Measurements from ENCODE around the gene SHC1. TPM values are rescaled to one million over a fixed set of nuclear protein-coding genes. Genes with fewer than 3 reads are reported as not detected.
A peak's percentile ranks its signal among the peaks of the same experiment; 100 is the strongest.

SHC1 gene
- total RNA-seq, 1 donor from 2014 or later, result 251 TPM

DNA sequence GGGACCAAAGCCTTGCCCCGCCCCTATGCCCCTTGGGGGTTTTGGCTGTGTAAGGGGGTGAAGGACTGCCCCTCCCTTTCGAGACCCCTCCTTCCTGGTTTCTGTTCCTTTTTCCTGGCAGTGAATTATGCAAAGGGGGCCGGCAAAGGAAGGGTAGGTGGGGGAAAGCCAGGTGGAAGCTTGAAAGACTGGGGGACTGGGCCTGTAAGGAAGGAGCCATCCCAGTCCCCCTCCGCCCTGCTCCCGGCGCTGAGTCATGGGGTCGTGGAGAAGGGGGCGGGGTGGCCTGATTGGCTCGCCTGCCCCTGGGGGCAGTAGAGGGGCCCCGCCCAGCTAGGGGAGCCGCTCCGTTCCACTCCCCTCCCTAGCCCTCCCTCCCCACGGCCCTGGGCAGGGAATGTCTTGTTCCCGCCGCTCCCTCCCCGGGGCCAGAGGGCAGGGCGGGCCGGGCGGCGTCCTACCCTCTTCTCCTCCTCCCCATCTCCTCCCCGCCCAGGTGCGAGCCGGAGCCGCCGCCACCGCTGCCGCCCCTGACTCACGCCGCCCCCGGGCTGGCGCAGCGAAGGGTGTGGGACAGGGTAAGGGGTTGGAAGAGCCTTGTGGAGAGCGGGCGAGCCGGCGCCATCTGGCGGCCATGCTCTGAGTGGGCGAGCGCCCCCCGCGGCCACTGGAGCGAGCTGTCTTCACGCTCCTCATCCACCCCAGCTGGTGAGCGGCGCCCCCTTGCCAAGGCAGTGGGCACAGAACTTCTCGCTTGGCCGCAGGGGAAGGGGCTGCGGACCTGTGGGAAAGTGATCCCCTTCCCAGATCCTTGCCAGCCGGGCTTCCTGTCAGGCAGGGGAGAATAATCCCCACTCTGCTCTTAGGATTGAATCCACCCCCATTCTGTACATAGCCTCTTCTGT is 46.7 kb upstream of the SHC1 start:
- Mint-ChIP-seq H3K27me3 (ENCODE audit: low read depth) (no peaks in the 10 kb centered on the region), H3K27ac (ENCODE audit: unreplicated experiment) (peak overlapping the region; percentile 69)

DNA sequence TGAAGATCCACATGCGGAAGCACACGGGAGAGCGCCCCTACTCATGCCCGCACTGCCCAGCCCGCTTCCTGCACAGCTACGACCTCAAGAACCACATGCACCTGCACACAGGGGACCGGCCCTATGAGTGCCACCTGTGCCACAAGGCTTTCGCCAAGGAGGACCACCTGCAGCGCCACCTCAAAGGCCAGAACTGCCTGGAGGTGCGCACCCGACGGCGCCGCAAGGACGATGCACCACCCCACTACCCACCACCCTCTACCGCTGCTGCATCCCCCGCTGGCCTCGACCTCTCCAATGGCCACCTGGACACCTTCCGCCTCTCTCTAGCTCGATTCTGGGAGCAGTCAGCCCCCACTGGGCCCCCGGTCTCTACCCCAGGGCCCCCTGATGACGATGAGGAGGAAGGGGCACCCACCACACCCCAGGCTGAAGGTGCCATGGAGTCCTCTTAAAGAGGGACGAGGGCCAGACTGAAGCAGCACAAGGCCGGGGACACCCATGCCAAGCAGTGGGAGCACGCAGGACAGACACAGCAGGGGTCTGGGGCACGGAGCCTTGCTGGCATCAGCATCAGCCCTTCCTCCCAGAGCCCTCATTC is 45.8 kb upstream of the SHC1 start:
- Mint-ChIP-seq H3K27me3 (ENCODE audit: low read depth) (no peaks in the 10 kb centered on the region), H3K36me3 (ENCODE audit: low read depth) (peaks cover 3% of the 10 kb centered on the region), H3K4me3 (ENCODE audit: unreplicated experiment) (no peak overlapping the region), H3K27ac (ENCODE audit: unreplicated experiment) (peak overlapping the region; percentile 22), H3K9me3 (ENCODE audit: low read depth) (no peaks in the 10 kb centered on the region), H3K4me1 (ENCODE audit: low read depth) (peaks cover 15% of the 10 kb centered on the region)
- no peak for DNase-seq (ENCODE audit: low spot score)
- TF ChIP-seq, protein P1, sequence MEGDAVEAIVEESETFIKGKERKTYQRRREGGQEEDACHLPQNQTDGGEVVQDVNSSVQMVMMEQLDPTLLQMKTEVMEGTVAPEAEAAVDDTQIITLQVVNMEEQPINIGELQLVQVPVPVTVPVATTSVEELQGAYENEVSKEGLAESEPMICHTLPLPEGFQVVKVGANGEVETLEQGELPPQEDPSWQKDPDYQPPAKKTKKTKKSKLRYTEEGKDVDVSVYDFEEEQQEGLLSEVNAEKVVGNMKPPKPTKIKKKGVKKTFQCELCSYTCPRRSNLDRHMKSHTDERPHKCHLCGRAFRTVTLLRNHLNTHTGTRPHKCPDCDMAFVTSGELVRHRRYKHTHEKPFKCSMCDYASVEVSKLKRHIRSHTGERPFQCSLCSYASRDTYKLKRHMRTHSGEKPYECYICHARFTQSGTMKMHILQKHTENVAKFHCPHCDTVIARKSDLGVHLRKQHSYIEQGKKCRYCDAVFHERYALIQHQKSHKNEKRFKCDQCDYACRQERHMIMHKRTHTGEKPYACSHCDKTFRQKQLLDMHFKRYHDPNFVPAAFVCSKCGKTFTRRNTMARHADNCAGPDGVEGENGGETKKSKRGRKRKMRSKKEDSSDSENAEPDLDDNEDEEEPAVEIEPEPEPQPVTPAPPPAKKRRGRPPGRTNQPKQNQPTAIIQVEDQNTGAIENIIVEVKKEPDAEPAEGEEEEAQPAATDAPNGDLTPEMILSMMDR (IDR thresholded peaks at IDR 0.05), result no peak

More for the DNA sequence above, 46.7 kb upstream of the SHC1 start:
- no peak for DNase-seq (ENCODE audit: low spot score)
- Mint-ChIP-seq H3K36me3 (ENCODE audit: low read depth) (peaks cover 3% of the 10 kb centered on the region), H3K4me3 (ENCODE audit: unreplicated experiment) (peak overlapping the region; percentile 56), H3K4me1 (ENCODE audit: low read depth) (peaks cover 18% of the 10 kb centered on the region), H3K9me3 (ENCODE audit: low read depth) (no peaks in the 10 kb centered on the region)
- TF ChIP-seq, protein P1 (IDR thresholded peaks at IDR 0.05), result peak; percentile 100

DNA sequence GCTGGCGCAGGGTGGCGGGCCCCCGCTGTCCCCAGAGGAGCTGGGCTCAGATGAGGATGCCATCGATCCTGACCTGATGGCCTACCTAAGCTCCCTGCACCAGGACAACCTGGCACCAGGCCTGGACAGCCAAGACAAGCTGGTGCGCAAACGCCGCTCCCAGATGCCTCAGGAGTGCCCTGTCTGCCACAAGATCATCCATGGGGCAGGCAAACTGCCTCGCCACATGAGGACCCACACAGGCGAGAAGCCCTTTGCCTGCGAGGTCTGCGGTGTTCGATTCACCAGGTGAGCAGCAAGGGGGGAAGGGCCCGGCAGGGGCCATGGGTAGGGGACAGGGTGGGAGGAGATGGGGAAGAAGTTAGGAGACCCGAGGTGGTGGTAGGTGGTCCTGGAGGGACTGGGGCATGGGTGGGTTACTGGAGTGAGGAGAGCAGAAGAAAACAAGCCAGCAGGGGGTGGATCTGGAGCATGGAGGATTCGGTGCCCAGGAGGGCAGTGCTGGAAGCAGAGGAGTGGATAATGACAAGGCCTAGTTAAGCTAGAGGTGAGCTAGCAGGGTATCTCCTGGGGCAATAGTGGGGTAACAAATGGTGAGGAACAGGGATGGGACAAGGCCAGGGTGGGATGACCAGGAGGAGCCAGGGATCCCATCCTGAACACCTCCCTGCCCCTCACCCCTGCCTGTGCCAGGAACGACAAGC is 45.1 kb upstream of the SHC1 start:
- TF ChIP-seq, protein P1 (IDR thresholded peaks at IDR 0.05), result no peak
- Mint-ChIP-seq H3K4me3 (ENCODE audit: unreplicated experiment) (no peak overlapping the region), H3K4me1 (ENCODE audit: low read depth) (peaks cover 15% of the 10 kb centered on the region), H3K9me3 (ENCODE audit: low read depth) (no peaks in the 10 kb centered on the region), H3K36me3 (ENCODE audit: low read depth) (peaks cover 3% of the 10 kb centered on the region), H3K27me3 (ENCODE audit: low read depth) (no peaks in the 10 kb centered on the region), H3K27ac (ENCODE audit: unreplicated experiment) (no peak overlapping the region)
- DNase-seq (ENCODE audit: low spot score), result no peak

DNA sequence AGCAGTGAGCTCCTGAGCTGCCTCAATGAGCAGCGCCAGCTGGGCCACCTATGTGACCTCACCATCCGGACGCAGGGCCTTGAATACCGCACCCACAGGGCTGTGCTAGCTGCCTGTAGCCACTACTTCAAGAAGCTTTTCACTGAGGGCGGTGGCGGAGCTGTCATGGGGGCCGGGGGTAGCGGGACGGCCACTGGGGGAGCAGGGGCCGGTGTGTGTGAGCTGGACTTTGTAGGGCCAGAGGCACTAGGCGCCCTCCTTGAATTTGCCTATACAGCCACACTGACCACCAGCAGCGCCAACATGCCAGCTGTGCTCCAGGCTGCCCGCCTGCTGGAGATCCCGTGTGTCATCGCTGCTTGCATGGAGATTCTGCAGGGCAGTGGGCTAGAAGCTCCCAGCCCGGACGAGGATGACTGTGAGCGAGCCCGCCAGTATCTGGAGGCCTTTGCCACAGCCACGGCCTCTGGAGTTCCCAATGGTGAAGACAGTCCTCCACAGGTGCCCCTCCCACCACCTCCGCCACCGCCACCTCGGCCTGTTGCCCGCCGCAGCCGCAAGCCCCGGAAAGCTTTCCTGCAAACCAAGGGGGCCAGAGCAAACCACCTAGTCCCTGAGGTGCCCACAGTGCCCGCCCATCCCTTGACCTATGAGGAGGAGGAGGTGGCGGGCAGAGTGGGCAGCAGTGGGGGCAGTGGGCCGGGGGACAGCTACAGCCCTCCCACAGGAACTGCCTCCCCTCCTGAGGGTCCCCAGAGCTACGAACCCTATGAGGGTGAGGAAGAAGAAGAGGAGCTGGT is 44.4 kb upstream of the SHC1 start:
- TF ChIP-seq, protein P1 (IDR thresholded peaks at IDR 0.05), result no peak
- no peaks in the 10 kb centered on the region for H3K27me3 Mint-ChIP-seq (ENCODE audit: low read depth)
- H3K27ac Mint-ChIP-seq (ENCODE audit: unreplicated experiment), result no peak overlapping the region
- H3K4me3 Mint-ChIP-seq (ENCODE audit: unreplicated experiment), result no peak overlapping the region
- H3K9me3 Mint-ChIP-seq (ENCODE audit: low read depth), result no peaks in the 10 kb centered on the region
- DNase-seq (ENCODE audit: low spot score), result no peak
- H3K4me1 Mint-ChIP-seq (ENCODE audit: low read depth), result peaks cover 15% of the 10 kb centered on the region
- peaks cover 3% of the 10 kb centered on the region for H3K36me3 Mint-ChIP-seq (ENCODE audit: low read depth)

Data from chondrocyte (in vitro differentiated cells).